HEK293 (cell line): ENCODE measurements around the gene SPACA6.

ENCODE experiments used
- EGR2 ChIP-seq: fragments of 450-650 bp; formaldehyde crosslinking; IDR thresholded peaks from 2 replicates; pipeline ENCODE4 v1.5.1; 2016; ENCODE audit warnings: low read depth, missing biosample characterization, missing genetic modification characterization
- HIC1 ChIP-seq: fragments of 450-650 bp; formaldehyde crosslinking; IDR thresholded peaks from 2 replicates; pipeline ENCODE4 v1.5.1; 2016; ENCODE audit warnings: missing biosample characterization, missing genetic modification characterization
- KLF16 ChIP-seq: fragments of 450-650 bp; formaldehyde crosslinking; IDR thresholded peaks from 2 replicates; pipeline ENCODE4 v1.5.1; 2017; ENCODE audit warnings: missing biosample characterization, missing genetic modification characterization
- RBAK ChIP-seq: fragments of 450-650 bp; formaldehyde crosslinking; IDR thresholded peaks from 2 replicates; pipeline ENCODE4 v1.5.1; 2016; ENCODE audit warnings: missing biosample characterization, missing genetic modification characterization
- SCRT2 ChIP-seq: fragments of 450-650 bp; formaldehyde crosslinking; IDR thresholded peaks from 2 replicates; pipeline ENCODE4 v1.5.1; 2016; ENCODE audit warnings: missing biosample characterization, missing genetic modification characterization
- WT1 ChIP-seq: fragments of 450-650 bp; formaldehyde crosslinking; IDR thresholded peaks from 2 replicates; pipeline ENCODE4 v1.5.1; 2016; ENCODE audit warnings: missing biosample characterization, missing genetic modification characterization
- ZBTB21 ChIP-seq: fragments of 450-650 bp; formaldehyde crosslinking; IDR thresholded peaks from 2 replicates; pipeline ENCODE4 v1.5.1; 2017; ENCODE audit warnings: missing biosample characterization, missing genetic modification characterization
- ZBTB44 ChIP-seq: fragments of 450-650 bp; IDR thresholded peaks from 2 replicates; pipeline ENCODE4 v1.5.1; 2018; ENCODE audit warnings: missing biosample characterization, mild to moderate bottlenecking, missing genetic modification characterization
- ZBTB7A ChIP-seq: fragments of 450-650 bp; formaldehyde crosslinking; IDR thresholded peaks from 2 replicates; pipeline ENCODE4 v1.5.1; 2016; ENCODE audit warnings: low read depth, missing biosample characterization, missing genetic modification characterization
- ZFP41 ChIP-seq: fragments of 450-650 bp; formaldehyde crosslinking; IDR thresholded peaks from 2 replicates; pipeline ENCODE4 v1.5.1; 2016; ENCODE audit warnings: missing biosample characterization, missing genetic modification characterization, borderline replicate concordance
- ZFP69B ChIP-seq: fragments of 450-650 bp; formaldehyde crosslinking; IDR thresholded peaks from 2 replicates; pipeline ENCODE4 v1.5.1; 2016; ENCODE audit warnings: missing biosample characterization, missing genetic modification characterization
- ZNF174 ChIP-seq: fragments of 450-650 bp; formaldehyde crosslinking; IDR thresholded peaks from 2 replicates; pipeline ENCODE4 v1.5.0; 2017; ENCODE audit warnings: missing biosample characterization, mild to moderate bottlenecking, missing genetic modification characterization
- ZNF18 ChIP-seq: fragments of 450-650 bp; formaldehyde crosslinking; IDR thresholded peaks from 2 replicates; pipeline ENCODE4 v1.5.1; 2016; ENCODE audit warnings: missing biosample characterization, missing genetic modification characterization
- ZNF311 ChIP-seq: fragments of 450-650 bp; formaldehyde crosslinking; IDR thresholded peaks from 2 replicates; pipeline ENCODE4 v1.5.1; 2017; ENCODE audit warnings: missing biosample characterization, missing genetic modification characterization, borderline replicate concordance
- ZNF37A ChIP-seq: fragments of 450-650 bp; IDR thresholded peaks from 2 replicates; pipeline ENCODE4 v1.5.1; 2018; ENCODE audit warnings: missing biosample characterization, missing genetic modification characterization
- ZNF394 ChIP-seq: fragments of 450-650 bp; formaldehyde crosslinking; IDR thresholded peaks from 2 replicates; pipeline ENCODE4 v1.5.1; 2016; ENCODE audit warnings: missing biosample characterization, missing genetic modification characterization, mild to moderate bottlenecking, moderate library complexity, borderline replicate concordance
- ZNF449 ChIP-seq: fragments of 450-650 bp; formaldehyde crosslinking; IDR thresholded peaks from 2 replicates; pipeline ENCODE4 v1.5.1; 2017; ENCODE audit warnings: missing biosample characterization, mild to moderate bottlenecking, missing genetic modification characterization, moderate library complexity
- ZNF48 ChIP-seq: fragments of 450-650 bp; formaldehyde crosslinking; IDR thresholded peaks from 2 replicates; pipeline ENCODE4 v1.5.1; 2016; ENCODE audit warnings: missing biosample characterization, missing genetic modification characterization
- ZNF530 ChIP-seq: fragments of 450-650 bp; formaldehyde crosslinking; IDR thresholded peaks from 2 replicates; pipeline ENCODE4 v1.5.1; 2016; ENCODE audit warnings: low read depth, missing biosample characterization, missing genetic modification characterization
- ZNF548 ChIP-seq: fragments of 450-650 bp; formaldehyde crosslinking; IDR thresholded peaks from 2 replicates; pipeline ENCODE4 v1.5.1; 2016; ENCODE audit warnings: missing biosample characterization, missing genetic modification characterization
- ZNF549 ChIP-seq: fragments of 450-650 bp; IDR thresholded peaks from 2 replicates; pipeline ENCODE4 v1.5.1; 2018; ENCODE audit warnings: missing biosample characterization, missing genetic modification characterization, mild to moderate bottlenecking, inconsistent platforms, moderate library complexity
- ZNF658 ChIP-seq: fragments of 450-650 bp; formaldehyde crosslinking; IDR thresholded peaks from 2 replicates; pipeline ENCODE4; 2016; ENCODE audit warnings: missing biosample characterization, missing genetic modification characterization
- ZNF785 ChIP-seq: fragments of 450-650 bp; formaldehyde crosslinking; IDR thresholded peaks from 2 replicates; pipeline ENCODE4 v1.5.1; 2016; ENCODE audit warnings: missing biosample characterization, missing genetic modification characterization
- TF ChIP-seq, protein P1 (sequence below): fragments of 450-650 bp; formaldehyde crosslinking; IDR thresholded peaks from 2 replicates; pipeline ENCODE4 v1.5.1; 2017; ENCODE audit warnings: missing biosample characterization, missing genetic modification characterization
- TF ChIP-seq, protein P2 (sequence below): fragments of 450-650 bp; formaldehyde crosslinking; IDR thresholded peaks from 2 replicates; pipeline ENCODE4 v1.5.1; 2016; ENCODE audit warnings: missing biosample characterization, missing genetic modification characterization
- TF ChIP-seq, protein P3 (sequence below): fragments of 450-650 bp; formaldehyde crosslinking; IDR thresholded peaks from 2 replicates; pipeline ENCODE4 v1.5.1; 2017; ENCODE audit warnings: missing biosample characterization, missing genetic modification characterization

The SPACA6 gene

GRCh38 chr19:51688671-51689571 is 4.2 kb upstream of the SPACA6 start (continued):
- no peak for TF ChIP-seq ZNF449
- TF ChIP-seq, protein P1, sequence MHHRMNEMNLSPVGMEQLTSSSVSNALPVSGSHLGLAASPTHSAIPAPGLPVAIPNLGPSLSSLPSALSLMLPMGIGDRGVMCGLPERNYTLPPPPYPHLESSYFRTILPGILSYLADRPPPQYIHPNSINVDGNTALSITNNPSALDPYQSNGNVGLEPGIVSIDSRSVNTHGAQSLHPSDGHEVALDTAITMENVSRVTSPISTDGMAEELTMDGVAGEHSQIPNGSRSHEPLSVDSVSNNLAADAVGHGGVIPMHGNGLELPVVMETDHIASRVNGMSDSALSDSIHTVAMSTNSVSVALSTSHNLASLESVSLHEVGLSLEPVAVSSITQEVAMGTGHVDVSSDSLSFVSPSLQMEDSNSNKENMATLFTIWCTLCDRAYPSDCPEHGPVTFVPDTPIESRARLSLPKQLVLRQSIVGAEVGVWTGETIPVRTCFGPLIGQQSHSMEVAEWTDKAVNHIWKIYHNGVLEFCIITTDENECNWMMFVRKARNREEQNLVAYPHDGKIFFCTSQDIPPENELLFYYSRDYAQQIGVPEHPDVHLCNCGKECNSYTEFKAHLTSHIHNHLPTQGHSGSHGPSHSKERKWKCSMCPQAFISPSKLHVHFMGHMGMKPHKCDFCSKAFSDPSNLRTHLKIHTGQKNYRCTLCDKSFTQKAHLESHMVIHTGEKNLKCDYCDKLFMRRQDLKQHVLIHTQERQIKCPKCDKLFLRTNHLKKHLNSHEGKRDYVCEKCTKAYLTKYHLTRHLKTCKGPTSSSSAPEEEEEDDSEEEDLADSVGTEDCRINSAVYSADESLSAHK (tag by site-specific recombination): peak; percentile 68
- TF ChIP-seq ZNF530 (tag by site-specific recombination): no peak
- no peak for TF ChIP-seq ZNF658
- TF ChIP-seq ZBTB44 (tag by site-specific recombination): 0 out of 2 replicates have a peak, but pooled peaks have one; percentile 10
- TF ChIP-seq ZNF548 (tag by site-specific recombination): 0 out of 2 replicates have a peak, but pooled peaks have one; percentile 10
- no peak for TF ChIP-seq ZNF311 (tag by site-specific recombination)
- no peak for TF ChIP-seq ZBTB7A
- TF ChIP-seq ZFP41 (tag by site-specific recombination): no peak
- TF ChIP-seq ZNF48: no peak
- no peak for TF ChIP-seq ZNF37A (tag by site-specific recombination)
- 0 out of 2 replicates have a peak, but pooled peaks have one; percentile 28 for TF ChIP-seq HIC1 (tag by site-specific recombination)
- TF ChIP-seq RBAK (tag by site-specific recombination): peak; percentile 89
- no peak for TF ChIP-seq SCRT2 (tag by site-specific recombination)
- peak; percentile 96 for TF ChIP-seq KLF16
- peak; percentile 88 for TF ChIP-seq ZFP69B (tag by site-specific recombination)
- TF ChIP-seq, protein P2, sequence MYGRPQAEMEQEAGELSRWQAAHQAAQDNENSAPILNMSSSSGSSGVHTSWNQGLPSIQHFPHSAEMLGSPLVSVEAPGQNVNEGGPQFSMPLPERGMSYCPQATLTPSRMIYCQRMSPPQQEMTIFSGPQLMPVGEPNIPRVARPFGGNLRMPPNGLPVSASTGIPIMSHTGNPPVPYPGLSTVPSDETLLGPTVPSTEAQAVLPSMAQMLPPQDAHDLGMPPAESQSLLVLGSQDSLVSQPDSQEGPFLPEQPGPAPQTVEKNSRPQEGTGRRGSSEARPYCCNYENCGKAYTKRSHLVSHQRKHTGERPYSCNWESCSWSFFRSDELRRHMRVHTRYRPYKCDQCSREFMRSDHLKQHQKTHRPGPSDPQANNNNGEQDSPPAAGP (tag by site-specific recombination): peak; percentile 75; the same call in 1 of the 2 replicates
- no peak for TF ChIP-seq ZNF18 (tag by site-specific recombination)
- TF ChIP-seq EGR2 (tag by site-specific recombination): peak; percentile 92
- no peak for TF ChIP-seq ZNF549 (tag by site-specific recombination)
- peak; percentile 82 for TF ChIP-seq ZBTB21 (tag by site-specific recombination)
- peak; percentile 26; the same call in 1 of the 2 replicates for TF ChIP-seq ZNF394 (tag by site-specific recombination)
- no peak for TF ChIP-seq ZNF174
- peak; percentile 80 for TF ChIP-seq WT1 (tag by site-specific recombination)
- TF ChIP-seq, protein P3, sequence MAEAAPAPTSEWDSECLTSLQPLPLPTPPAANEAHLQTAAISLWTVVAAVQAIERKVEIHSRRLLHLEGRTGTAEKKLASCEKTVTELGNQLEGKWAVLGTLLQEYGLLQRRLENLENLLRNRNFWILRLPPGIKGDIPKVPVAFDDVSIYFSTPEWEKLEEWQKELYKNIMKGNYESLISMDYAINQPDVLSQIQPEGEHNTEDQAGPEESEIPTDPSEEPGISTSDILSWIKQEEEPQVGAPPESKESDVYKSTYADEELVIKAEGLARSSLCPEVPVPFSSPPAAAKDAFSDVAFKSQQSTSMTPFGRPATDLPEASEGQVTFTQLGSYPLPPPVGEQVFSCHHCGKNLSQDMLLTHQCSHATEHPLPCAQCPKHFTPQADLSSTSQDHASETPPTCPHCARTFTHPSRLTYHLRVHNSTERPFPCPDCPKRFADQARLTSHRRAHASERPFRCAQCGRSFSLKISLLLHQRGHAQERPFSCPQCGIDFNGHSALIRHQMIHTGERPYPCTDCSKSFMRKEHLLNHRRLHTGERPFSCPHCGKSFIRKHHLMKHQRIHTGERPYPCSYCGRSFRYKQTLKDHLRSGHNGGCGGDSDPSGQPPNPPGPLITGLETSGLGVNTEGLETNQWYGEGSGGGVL (tag by site-specific recombination): peak; percentile 100
- peak; percentile 67; the same call in 1 of the 2 replicates for TF ChIP-seq ZNF785 (tag by site-specific recombination)
